GM12878 (cell line): ENCODE results near the gene TSHR. TPM values are rescaled to one million over a fixed set of nuclear protein-coding genes. Genes with fewer than 3 reads are reported as not detected.

Experiments
- ATF7 ChIP-seq: fragments of 450-650 bp; IDR thresholded peaks from 2 replicates; pipeline ENCODE4 v1.6.1; 2016; ENCODE audit warnings: low read depth, mild to moderate bottlenecking
- CEBPB ChIP-seq, 2 experiments: fragments of 150-350 bp in 1 of 2; IDR thresholded peaks; 2 replicates each; pipeline ENCODE4 v1.6.1; 2012 to 2014; ENCODE audit warnings: low read depth in 2 of 2, low read length in 2 of 2, borderline replicate concordance in 1 of 2, inconsistent platforms in 1 of 2
- DPF2 ChIP-seq: fragments of 450-650 bp; IDR thresholded peaks from 2 replicates; pipeline ENCODE4 v1.6.1; 2017; ENCODE audit warnings: mild to moderate bottlenecking
- E2F4 ChIP-seq: IDR thresholded peaks from 2 replicates; pipeline ENCODE4 v1.6.1; 2012; ENCODE audit warnings: low read depth, low read length, improper control_type of control experiment
- GABPA ChIP-seq: IDR thresholded peaks from 2 replicates; pipeline ENCODE4 v1.6.1; 2014; ENCODE audit warnings: antibody characterized with exemption, low read depth, mild to moderate bottlenecking, inconsistent platforms
- HCFC1 ChIP-seq: fragments of 150-350 bp; IDR thresholded peaks from 2 replicates; pipeline ENCODE4 v1.6.1; 2014; ENCODE audit warnings: low read length
- KLF5 ChIP-seq: fragments of 450-650 bp; IDR thresholded peaks from 2 replicates; pipeline ENCODE4 v1.6.1; 2014; ENCODE audit warnings: mild to moderate bottlenecking; ENCODE audit not compliant: partially characterized antibody
- MEF2B ChIP-seq: fragments of 450-650 bp; IDR thresholded peaks from 2 replicates; pipeline ENCODE4 v1.6.1; 2018; ENCODE audit warnings: mild to moderate bottlenecking, moderate library complexity; ENCODE audit not compliant: partially characterized antibody, poor library complexity, severe bottlenecking
- MTA3 ChIP-seq: IDR thresholded peaks from 2 replicates; pipeline ENCODE4 v1.6.1; 2012; ENCODE audit warnings: low read length, inconsistent platforms, borderline replicate concordance
- NFXL1 ChIP-seq: fragments of 450-650 bp; IDR thresholded peaks from 2 replicates; pipeline ENCODE4 v1.6.1; 2017; ENCODE audit warnings: antibody characterized with exemption, mild to moderate bottlenecking, borderline replicate concordance
- NFYB ChIP-seq: IDR thresholded peaks from 2 replicates; pipeline ENCODE4 v1.6.1; 2011; ENCODE audit warnings: low read depth, mild to moderate bottlenecking, low read length, improper control_type of control experiment, moderate library complexity; ENCODE audit not compliant: insufficient read depth
- NKRF ChIP-seq: fragments of 450-650 bp; conservative IDR thresholded peaks from 2 replicates; pipeline ENCODE4 v1.6.1; 2017; ENCODE audit warnings: mild to moderate bottlenecking, moderate library complexity
- PRDM15 ChIP-seq: fragments of 450-650 bp; formaldehyde crosslinking; IDR thresholded peaks from 2 replicates; pipeline ENCODE4 v1.4.0; 2020; ENCODE audit warnings: mild to moderate bottlenecking, moderate library complexity
- REST ChIP-seq: IDR thresholded peaks from 2 replicates; pipeline ENCODE4 v1.6.1; 2012; ENCODE audit warnings: mild to moderate bottlenecking, low read depth, low read length
- SP1 ChIP-seq: IDR thresholded peaks from one replicate; pipeline ENCODE4 v1.6.1; 2011; ENCODE audit warnings: low read depth, low read length
- STAT1 ChIP-seq: fragments of 450-650 bp; conservative IDR thresholded peaks from 2 replicates; pipeline ENCODE4 v1.6.1; 2014; ENCODE audit warnings: antibody characterized with exemption, mild to moderate bottlenecking
- SUZ12 ChIP-seq: fragments of 200-600 bp; sonication (generic); IDR thresholded peaks from one replicate; pipeline ENCODE4 v1.6.1; 2018; ENCODE audit warnings: antibody characterized with exemption, mild to moderate bottlenecking; ENCODE audit not compliant: unreplicated experiment
- ZNF207 ChIP-seq: fragments of 450-650 bp; IDR thresholded peaks from 2 replicates; pipeline ENCODE4 v1.6.1; 2014; ENCODE audit warnings: antibody characterized with exemption, mild to moderate bottlenecking, borderline replicate concordance
- polyA plus RNA-seq, 11 experiments: library from polyadenylated mRNA; depleted of rRNA in 4 of 11; unstranded in 6 of 11; stranded (reverse) in 5 of 11; fragments of >200 nt; fragmentation: Nextera tagmentation in 4 of 11; fragmentation: Illumina TruSeq in 1 of 11; extraction: Ambion mirVana in 4 of 11; extraction: Trizol in 1 of 11; gene quantifications; 1 replicate in 1 of 11; 2 replicates in 10 of 11; pipeline versions ENCODE4 v1.2.1 to v1.2.3, GENCODE V29; 2011 to 2016; ENCODE audit warnings: inconsistent platforms in 2 of 11, missing spikeins in 2 of 11, low read depth in 1 of 11
- total RNA-seq, 4 experiments: library from RNA; depleted of rRNA in 3 of 4; stranded (reverse); fragments of >200 nt in 3 of 4; fragmentation: Illumina TruSeq in 1 of 4; extraction: Trizol in 1 of 4; gene quantifications; 2 replicates each; pipeline versions ENCODE4 v1.2.1 to v1.2.3, GENCODE V29; 2013 to 2021

Gene TSHR
- total and polyA plus RNA-seq, 10 of the 15 experiments (the other 5 are each of a cell fraction or from before 2014, with no cell fraction given) = 0.06 to 0.31 TPM; not detected in 8

GRCh38 chr14:81170104-81170828, 214.8 kb downstream of the TSHR start (continued):
- TF ChIP-seq PRDM15 (CRISPR knock-in tag) = no peak
- TF ChIP-seq DPF2 = peak; percentile 46; the same call in 1 of the 2 replicates
- no peak for TF ChIP-seq GABPA
- TF ChIP-seq NFXL1 = peak; percentile 94
- TF ChIP-seq ATF7 = peak; percentile 67
- TF ChIP-seq HCFC1 = no peak
- TF ChIP-seq NFYB = no peak
- no peak for TF ChIP-seq CEBPB (IDR thresholded peaks at IDR 0.05; ENCODE audit: borderline replicate concordance in 1 of 2, low read depth in 2 of 2, low read length in 2 of 2)
- peak; percentile 56 for TF ChIP-seq NKRF
- TF ChIP-seq MEF2B = no peak
- TF ChIP-seq REST = no peak
- no peak for TF ChIP-seq SP1
- no peak for TF ChIP-seq STAT1
- TF ChIP-seq SUZ12 = no peak
- TF ChIP-seq KLF5 = peak; percentile 75
- no peak for TF ChIP-seq E2F4
- peak; percentile 44; the same call in 1 of the 2 replicates for TF ChIP-seq ZNF207
- no peak for TF ChIP-seq MTA3
